ENCODE measurements around the gene BICDL2.

The BICDL2 gene

GRCh38 chr16:3007957-3008689 is 28.6 kb downstream of the BICDL2 start:
- Histone ChIP-seq H3K9ac (ENCODE audit: low read length in 2 of 2) (no peak overlapping the region), H3K4me1 (ENCODE audit: control insufficient read depth, insufficient read depth, low read length) (peaks cover 10% of the 10 kb centered on the region), H3K9me3 (ENCODE audit: control insufficient read depth in 2 of 2, low read length in 2 of 2) (no peaks in the 10 kb centered on the region), H3K4me3 (ENCODE audit: low read length in 2 of 2) (no peak overlapping the region), H3K27me3 (ENCODE audit: control insufficient read depth in 1 of 2, insufficient read depth in 2 of 2, low read length in 2 of 2) (peaks cover 50 to 60% of the 10 kb centered on the region in 2 donors), H3K27ac (ENCODE audit: low read length) (no peak overlapping the region), H3K36me3 (ENCODE audit: control insufficient read depth in 2 of 2, insufficient read depth in 2 of 2, low read length in 2 of 2) (no peaks in the 10 kb centered on the region)

GRCh38 chr16:3007059-3007956 is 29.4 kb downstream of the BICDL2 start:
- H3K4me1 ChIP-seq (ENCODE audit: control insufficient read depth, insufficient read depth, low read length), result peaks cover 10% of the 10 kb centered on the region
- peaks cover 44 to 54% of the 10 kb centered on the region in 2 donors for H3K27me3 ChIP-seq (ENCODE audit: control insufficient read depth in 1 of 2, insufficient read depth in 2 of 2, low read length in 2 of 2)
- H3K4me3 ChIP-seq (ENCODE audit: low read length in 2 of 2), result no peak overlapping the region
- H3K9me3 ChIP-seq (ENCODE audit: control insufficient read depth in 2 of 2, low read length in 2 of 2), result no peaks in the 10 kb centered on the region
- H3K27ac ChIP-seq (ENCODE audit: low read length), result no peak overlapping the region
- H3K9ac ChIP-seq (ENCODE audit: low read length in 2 of 2), result no peak overlapping the region
- no peaks in the 10 kb centered on the region for H3K36me3 ChIP-seq (ENCODE audit: control insufficient read depth in 2 of 2, insufficient read depth in 2 of 2, low read length in 2 of 2)

- Histone ChIP-seq H3K9ac (ENCODE audit: low read length in 2 of 2) (no peak overlapping the region), H3K4me1 (ENCODE audit: control insufficient read depth, insufficient read depth, low read length) (peaks cover 10% of the 10 kb centered on the region), H3K27me3 (ENCODE audit: control insufficient read depth in 1 of 2, insufficient read depth in 2 of 2, low read length in 2 of 2) (peaks cover 36 to 39% of the 10 kb centered on the region in 2 donors), H3K27ac (ENCODE audit: low read length) (no peak overlapping the region), H3K9me3 (ENCODE audit: control insufficient read depth in 2 of 2, low read length in 2 of 2) (no peaks in the 10 kb centered on the region), H3K4me3 (ENCODE audit: low read length in 2 of 2) (peak overlapping the region in 1 of 2 donors; percentile 40), H3K36me3 (ENCODE audit: control insufficient read depth in 2 of 2, insufficient read depth in 2 of 2, low read length in 2 of 2) (no peaks in the 10 kb centered on the region)
These were observed 31.9 kb downstream of the BICDL2 start for GRCh38 chr16:3004781-3005284.

GRCh38 chr16:3004319-3004718 is 32.4 kb downstream of the BICDL2 start:
- Histone ChIP-seq H3K4me3 (ENCODE audit: low read length in 2 of 2) (no peak overlapping the region), H3K36me3 (ENCODE audit: control insufficient read depth in 2 of 2, insufficient read depth in 2 of 2, low read length in 2 of 2) (no peaks in the 10 kb centered on the region), H3K27ac (ENCODE audit: low read length) (no peak overlapping the region), H3K9ac (ENCODE audit: low read length in 2 of 2) (no peak overlapping the region), H3K4me1 (ENCODE audit: control insufficient read depth, insufficient read depth, low read length) (peaks cover 10% of the 10 kb centered on the region), H3K9me3 (ENCODE audit: control insufficient read depth in 2 of 2, low read length in 2 of 2) (no peaks in the 10 kb centered on the region), H3K27me3 (ENCODE audit: control insufficient read depth in 1 of 2, insufficient read depth in 2 of 2, low read length in 2 of 2) (peaks cover 34% of the 10 kb centered on the region in 2 donors)

- Histone ChIP-seq H3K9ac (ENCODE audit: low read length in 2 of 2) (no peak overlapping the region), H3K4me3 (ENCODE audit: low read length in 2 of 2) (peak overlapping the region in 1 of 2 donors; percentile 44), H3K36me3 (ENCODE audit: control insufficient read depth in 2 of 2, insufficient read depth in 2 of 2, low read length in 2 of 2) (no peaks in the 10 kb centered on the region), H3K27me3 (ENCODE audit: control insufficient read depth in 1 of 2, insufficient read depth in 2 of 2, low read length in 2 of 2) (peaks cover 29 to 32% of the 10 kb centered on the region in 2 donors), H3K4me1 (ENCODE audit: control insufficient read depth, insufficient read depth, low read length) (peaks cover 10% of the 10 kb centered on the region), H3K9me3 (ENCODE audit: control insufficient read depth in 2 of 2, low read length in 2 of 2) (no peaks in the 10 kb centered on the region), H3K27ac (ENCODE audit: low read length) (no peak overlapping the region)
These were observed 33.0 kb downstream of the BICDL2 start for GRCh38 chr16:3003582-3004270.

- Histone ChIP-seq H3K27ac (ENCODE audit: low read length) (no peak overlapping the region), H3K36me3 (ENCODE audit: control insufficient read depth in 2 of 2, insufficient read depth in 2 of 2, low read length in 2 of 2) (no peaks in the 10 kb centered on the region), H3K4me3 (ENCODE audit: low read length in 2 of 2) (no peak overlapping the region), H3K4me1 (ENCODE audit: control insufficient read depth, insufficient read depth, low read length) (peaks cover 7% of the 10 kb centered on the region), H3K9ac (ENCODE audit: low read length in 2 of 2) (no peak overlapping the region), H3K27me3 (ENCODE audit: control insufficient read depth in 1 of 2, insufficient read depth in 2 of 2, low read length in 2 of 2) (peaks cover 10 to 11% of the 10 kb centered on the region in 2 donors), H3K9me3 (ENCODE audit: control insufficient read depth in 2 of 2, low read length in 2 of 2) (no peaks in the 10 kb centered on the region)
These were observed 35.4 kb downstream of the BICDL2 start for GRCh38 chr16:3001316-3001715.

GRCh38 chr16:3000540-3000939 is 36.2 kb downstream of the BICDL2 start:
- no peak overlapping the region for H3K9ac ChIP-seq (ENCODE audit: low read length in 2 of 2)
- H3K4me1 ChIP-seq (ENCODE audit: control insufficient read depth, insufficient read depth, low read length), result peaks cover 7% of the 10 kb centered on the region
- no peak overlapping the region for H3K4me3 ChIP-seq (ENCODE audit: low read length in 2 of 2)
- H3K27ac ChIP-seq (ENCODE audit: low read length), result no peak overlapping the region
- no peaks in the 10 kb centered on the region for H3K36me3 ChIP-seq (ENCODE audit: control insufficient read depth in 2 of 2, insufficient read depth in 2 of 2, low read length in 2 of 2)
- peaks cover 4 to 8% of the 10 kb centered on the region in 2 donors for H3K27me3 ChIP-seq (ENCODE audit: control insufficient read depth in 1 of 2, insufficient read depth in 2 of 2, low read length in 2 of 2)
- H3K9me3 ChIP-seq (ENCODE audit: control insufficient read depth in 2 of 2, low read length in 2 of 2), result no peaks in the 10 kb centered on the region

GRCh38 chr16:2999929-3000328 is 36.8 kb downstream of the BICDL2 start:
- no peak overlapping the region for H3K9ac ChIP-seq (ENCODE audit: low read length in 2 of 2)
- peaks cover 2 to 7% of the 10 kb centered on the region in 2 donors for H3K27me3 ChIP-seq (ENCODE audit: control insufficient read depth in 1 of 2, insufficient read depth in 2 of 2, low read length in 2 of 2)
- H3K9me3 ChIP-seq (ENCODE audit: control insufficient read depth in 2 of 2, low read length in 2 of 2), result no peaks in the 10 kb centered on the region
- H3K27ac ChIP-seq (ENCODE audit: low read length), result no peak overlapping the region
- no peak overlapping the region for H3K4me3 ChIP-seq (ENCODE audit: low read length in 2 of 2)
- H3K36me3 ChIP-seq (ENCODE audit: control insufficient read depth in 2 of 2, insufficient read depth in 2 of 2, low read length in 2 of 2), result no peaks in the 10 kb centered on the region
- H3K4me1 ChIP-seq (ENCODE audit: control insufficient read depth, insufficient read depth, low read length), result peaks cover 7% of the 10 kb centered on the region

- Histone ChIP-seq H3K4me1 (ENCODE audit: control insufficient read depth, insufficient read depth, low read length) (no peaks in the 10 kb centered on the region), H3K27ac (ENCODE audit: low read length) (no peak overlapping the region), H3K27me3 (ENCODE audit: control insufficient read depth in 1 of 2, insufficient read depth in 2 of 2, low read length in 2 of 2) (peaks cover 0 to 3% of the 10 kb centered on the region in 2 donors), H3K36me3 (ENCODE audit: control insufficient read depth in 2 of 2, insufficient read depth in 2 of 2, low read length in 2 of 2) (no peaks in the 10 kb centered on the region), H3K9me3 (ENCODE audit: control insufficient read depth in 2 of 2, low read length in 2 of 2) (no peaks in the 10 kb centered on the region), H3K9ac (ENCODE audit: low read length in 2 of 2) (no peak overlapping the region), H3K4me3 (ENCODE audit: low read length in 2 of 2) (no peak overlapping the region)
These were observed 40.4 kb downstream of the BICDL2 start for GRCh38 chr16:2996298-2996697.

GRCh38 chr16:2992383-2993081 is 44.2 kb downstream of the BICDL2 start:
- no peaks in the 10 kb centered on the region for H3K9me3 ChIP-seq (ENCODE audit: control insufficient read depth in 2 of 2, low read length in 2 of 2)
- H3K4me3 ChIP-seq (ENCODE audit: low read length in 2 of 2), result no peak overlapping the region
- no peaks in the 10 kb centered on the region for H3K36me3 ChIP-seq (ENCODE audit: control insufficient read depth in 2 of 2, insufficient read depth in 2 of 2, low read length in 2 of 2)
- no peaks in the 10 kb centered on the region for H3K4me1 ChIP-seq (ENCODE audit: control insufficient read depth, insufficient read depth, low read length)
- H3K27me3 ChIP-seq (ENCODE audit: control insufficient read depth in 1 of 2, insufficient read depth in 2 of 2, low read length in 2 of 2), result peaks cover 2 to 5% of the 10 kb centered on the region in 2 donors
- H3K9ac ChIP-seq (ENCODE audit: low read length in 2 of 2), result no peak overlapping the region
- no peak overlapping the region for H3K27ac ChIP-seq (ENCODE audit: low read length)

Measured in stomach smooth muscle (tissue), 2 donors.